OCI-LY1 (cell line): ENCODE data around the gene RIN1.

Source experiments
- EZH2 ChIP-seq: fragments of 200-600 bp; sonication (generic), shearing (Covaris generic); IDR thresholded peaks from 2 replicates; pipeline ENCODE4 v1.8.0; 2017; ENCODE audit warnings: borderline replicate concordance, mixed run types, mild to moderate bottlenecking, antibody characterized with exemption, low read length, moderate library complexity, mixed read lengths
- TF ChIP-seq, protein P1 (sequence below): fragments of 200-600 bp; sonication (generic), shearing (Covaris generic); IDR thresholded peaks from 2 replicates; pipeline ENCODE4 v1.5.1; 2017; ENCODE audit warnings: mild to moderate bottlenecking, antibody characterized with exemption, low read length, moderate library complexity, mixed read lengths

DNA sequence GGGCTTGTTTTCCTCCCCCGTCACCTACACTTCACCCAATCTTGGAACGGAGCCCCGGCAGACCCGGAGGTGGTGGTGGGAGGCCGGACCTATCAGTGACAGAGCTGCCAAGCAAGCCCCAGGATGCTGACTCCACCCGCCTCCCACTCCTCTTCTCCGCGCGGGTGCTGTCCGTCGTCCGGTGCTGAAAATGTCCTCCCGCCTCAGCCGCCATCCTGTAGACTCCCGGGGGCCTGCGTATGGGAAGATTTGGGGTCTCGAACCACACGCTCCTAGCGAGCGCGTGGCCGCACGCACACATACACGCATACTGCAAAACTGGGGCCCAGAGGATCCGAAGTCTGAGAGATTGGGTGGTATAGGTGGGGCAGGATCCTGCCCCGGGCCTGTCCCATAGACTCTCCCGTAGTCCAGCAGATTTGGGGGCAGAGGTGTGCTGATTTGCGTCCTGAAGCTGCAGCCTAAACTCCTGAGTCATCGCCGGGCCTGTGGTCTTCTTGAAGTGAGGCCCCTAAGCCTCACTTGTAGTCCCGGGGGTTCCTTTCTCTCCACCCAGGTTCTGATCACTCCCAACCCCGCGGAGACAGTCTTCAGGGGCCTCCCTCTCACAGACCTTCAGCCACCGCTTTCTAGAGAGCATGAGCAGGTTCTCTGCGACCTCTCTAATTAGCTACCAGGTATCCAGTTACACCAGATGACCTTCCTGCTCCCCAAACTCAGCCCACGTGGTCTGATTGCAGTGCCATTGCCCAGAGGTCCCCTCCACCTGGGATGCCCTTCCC, 46.5 kb downstream of the RIN1 start:
- TF ChIP-seq, protein P1, sequence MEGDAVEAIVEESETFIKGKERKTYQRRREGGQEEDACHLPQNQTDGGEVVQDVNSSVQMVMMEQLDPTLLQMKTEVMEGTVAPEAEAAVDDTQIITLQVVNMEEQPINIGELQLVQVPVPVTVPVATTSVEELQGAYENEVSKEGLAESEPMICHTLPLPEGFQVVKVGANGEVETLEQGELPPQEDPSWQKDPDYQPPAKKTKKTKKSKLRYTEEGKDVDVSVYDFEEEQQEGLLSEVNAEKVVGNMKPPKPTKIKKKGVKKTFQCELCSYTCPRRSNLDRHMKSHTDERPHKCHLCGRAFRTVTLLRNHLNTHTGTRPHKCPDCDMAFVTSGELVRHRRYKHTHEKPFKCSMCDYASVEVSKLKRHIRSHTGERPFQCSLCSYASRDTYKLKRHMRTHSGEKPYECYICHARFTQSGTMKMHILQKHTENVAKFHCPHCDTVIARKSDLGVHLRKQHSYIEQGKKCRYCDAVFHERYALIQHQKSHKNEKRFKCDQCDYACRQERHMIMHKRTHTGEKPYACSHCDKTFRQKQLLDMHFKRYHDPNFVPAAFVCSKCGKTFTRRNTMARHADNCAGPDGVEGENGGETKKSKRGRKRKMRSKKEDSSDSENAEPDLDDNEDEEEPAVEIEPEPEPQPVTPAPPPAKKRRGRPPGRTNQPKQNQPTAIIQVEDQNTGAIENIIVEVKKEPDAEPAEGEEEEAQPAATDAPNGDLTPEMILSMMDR: no peak
- TF ChIP-seq EZH2: no peak
